SKM-1 (cell line): Measurements from ENCODE around the gene CD207.

Experiments used
- DNase-seq: peaks from one replicate; lab custom pipeline; 2025; ENCODE audit not compliant: unreplicated experiment; lab: John Stamatoyannopoulos, UW

The CD207 gene

GRCh38 chr2:70795164-70795995, 40.2 kb downstream of the CD207 start:
- DNase-seq = no peak

GRCh38 chr2:70793450-70793849, 42.2 kb downstream of the CD207 start:
- peak; percentile 77 for DNase-seq

- no peak for DNase-seq
Observed at GRCh38 chr2:70790136-70790828, 45.3 kb downstream of the CD207 start, which contains the start of gene FIGLA. Gene FIGLA (minus strand): TSS chr2:70790643. CDS start chr2:70790638, 5 bp downstream.

GRCh38 chr2:70789304-70790135, 46.1 kb downstream of the CD207 start:
- DNase-seq = peak; percentile 66

- DNase-seq = no peak
Observed at GRCh38 chr2:70785137-70785911, 50.3 kb downstream of the CD207 start.

- DNase-seq = no peak
Observed at GRCh38 chr2:70784320-70784719, 51.3 kb downstream of the CD207 start.
